Activated T-cell treated with anti-CD3 and anti-CD28 coated beads, Interleukin-2, amount 50 U/mL, for 1 hour (primary cell): ENCODE data around the gene FYCO1.
"Not testable (repeated sequence)": the region's sequence is repeated elsewhere in the genome, so short reads cannot be mapped to it uniquely, and the experiment has no call there.

Experiments used
- DNase-seq: peaks from one replicate; pipeline ENCODE4 v3.0.0-alpha.2; 2020

The FYCO1 gene

DNA sequence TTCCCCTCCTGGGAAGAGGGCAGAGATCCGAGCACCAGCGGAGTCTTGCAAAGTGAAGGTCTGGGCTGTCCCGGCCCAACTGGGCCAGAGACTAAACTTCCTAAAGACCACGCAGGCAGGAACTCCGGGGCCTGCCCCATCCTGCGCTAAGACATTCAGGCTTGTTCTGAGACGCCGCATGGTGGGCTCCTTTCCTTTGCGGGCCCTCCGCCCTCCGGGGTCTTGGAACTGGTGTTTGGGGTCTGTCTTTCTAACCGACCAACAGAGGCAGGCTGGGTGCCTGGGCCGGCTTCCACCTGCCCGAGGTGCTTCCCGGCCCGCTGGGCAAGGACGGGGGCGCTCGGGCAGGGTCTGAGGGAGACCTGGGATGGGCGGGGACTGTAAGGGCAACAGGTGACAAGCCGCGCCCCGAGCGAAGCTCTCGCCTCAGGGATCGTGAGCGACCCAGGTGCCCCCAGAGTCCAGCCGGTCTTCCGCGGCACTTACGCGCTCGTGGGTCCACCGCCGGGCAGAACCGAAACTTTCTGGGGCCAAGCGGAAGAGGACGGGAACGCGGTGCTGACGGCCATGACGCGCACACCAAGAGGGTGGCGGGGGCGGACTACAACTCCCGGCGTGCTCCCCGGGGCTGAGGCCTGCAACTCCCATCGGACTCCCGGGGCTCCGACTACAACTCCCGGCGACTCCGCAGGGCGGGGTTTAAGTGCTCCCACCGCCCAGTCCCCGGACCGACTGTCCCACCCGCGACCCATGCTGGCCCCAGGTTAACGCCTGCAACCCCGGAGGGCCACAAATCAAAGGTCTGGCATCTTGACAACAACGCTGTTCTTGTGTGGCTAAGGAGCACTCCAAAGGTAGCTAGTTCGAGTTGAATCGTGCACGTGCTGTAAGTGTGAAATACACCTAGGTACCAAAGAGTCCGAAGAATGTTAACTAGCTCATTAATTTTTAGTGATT, at the start of gene FYCO1:
Gene FYCO1, minus strand, starts transcription at position 589 of the 957 bp plus-strand sequence. CDS start 10,914 bp downstream, outside the sequence.
- peak; percentile 86 for DNase-seq

- no peak for DNase-seq
Observed at GRCh38 chr3:46038916-46039315, 43.3 kb upstream of the FYCO1 start.

GRCh38 chr3:46038071-46038470, 42.4 kb upstream of the FYCO1 start:
- DNase-seq = not testable (repeated sequence)

- DNase-seq = no peak
Observed at GRCh38 chr3:46036191-46036590, 40.6 kb upstream of the FYCO1 start.

DNA sequence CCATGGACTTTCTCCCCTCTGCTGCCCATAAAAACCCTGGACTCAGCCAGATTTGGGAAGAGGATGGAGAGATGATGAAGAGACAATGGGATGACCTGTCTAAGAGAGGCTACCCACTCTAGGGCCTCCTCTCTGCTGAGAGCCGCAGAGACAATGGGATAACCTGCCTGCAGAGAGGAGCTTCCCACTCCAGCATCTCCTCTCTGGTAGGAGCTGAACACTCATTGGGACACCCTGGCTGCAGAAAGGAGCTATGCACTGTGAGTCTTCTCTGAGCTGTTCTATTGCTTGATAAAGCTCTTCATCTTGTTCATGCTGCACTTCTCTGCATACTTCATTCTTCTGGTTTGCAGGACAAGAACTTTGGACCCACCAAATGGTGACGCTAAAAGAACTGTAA, 36.1 kb upstream of the FYCO1 start:
- no peak for DNase-seq

DNA sequence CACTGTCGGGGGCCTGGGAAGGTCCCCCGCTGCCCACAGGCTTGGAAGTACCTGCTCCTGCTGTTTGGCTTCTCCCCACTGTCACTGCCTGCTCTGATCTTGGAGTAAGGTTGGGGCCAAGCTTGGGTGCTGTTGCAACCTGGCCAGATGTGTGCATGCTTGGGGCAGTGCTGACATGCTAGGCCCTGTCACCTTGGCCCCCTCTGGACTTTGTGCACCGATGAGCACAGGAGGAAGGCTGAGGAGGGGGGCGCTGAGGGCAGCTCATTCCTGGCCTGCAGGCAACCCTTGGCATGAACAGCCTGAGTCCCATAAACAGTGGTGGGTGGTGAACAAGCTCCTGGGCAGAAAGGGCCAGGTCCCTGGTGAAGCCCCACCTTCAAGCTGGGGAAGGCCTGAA, 35.6 kb upstream of the FYCO1 start:
- DNase-seq = no peak

DNA sequence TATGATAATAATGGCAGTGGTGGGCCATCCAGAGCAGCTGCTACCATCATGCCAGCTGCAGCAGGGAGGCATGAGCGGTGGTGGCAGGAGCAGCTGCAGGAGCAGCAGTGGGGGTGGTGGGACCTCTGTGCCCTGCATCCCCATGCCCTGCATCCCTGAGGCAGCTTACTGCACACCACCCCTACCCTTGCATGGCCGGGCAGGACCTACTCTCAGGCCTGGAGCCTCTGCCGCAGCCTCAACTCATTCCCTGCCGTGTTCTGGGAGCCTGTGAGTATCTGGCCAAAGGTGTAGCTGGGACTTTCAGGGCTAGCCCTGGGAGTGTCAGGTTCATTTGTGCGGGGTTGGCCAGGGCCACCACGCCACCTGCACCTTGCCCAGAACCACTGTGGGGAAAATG, 35.0 kb upstream of the FYCO1 start:
- no peak for DNase-seq

DNA sequence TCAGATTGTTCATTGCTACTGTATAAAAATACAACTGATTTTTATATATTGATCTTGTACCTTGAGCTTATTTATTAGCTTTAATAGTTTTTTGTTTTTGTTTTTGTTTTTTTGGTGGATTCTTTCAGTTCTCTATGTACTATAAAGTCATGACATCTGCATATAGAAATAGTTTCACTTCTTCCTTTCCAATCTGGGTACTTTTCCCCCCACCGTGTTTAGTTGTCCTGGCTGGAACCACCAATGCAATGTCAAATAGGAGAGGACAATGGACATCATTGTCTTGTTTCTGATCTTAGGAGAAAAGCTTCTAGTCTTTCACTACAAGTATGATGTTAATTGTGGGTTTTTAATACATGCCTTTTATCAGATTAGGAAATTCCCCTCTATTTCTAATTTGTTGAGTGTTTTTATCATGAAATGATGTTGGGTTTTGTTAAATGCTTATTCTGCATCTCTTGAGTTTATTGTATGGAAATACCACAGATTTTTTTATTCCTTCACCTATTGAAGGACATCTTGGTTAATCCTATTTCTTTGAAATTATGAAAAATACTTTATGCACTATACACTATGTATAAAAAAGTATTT, 34.4 kb upstream of the FYCO1 start:
- DNase-seq = no peak

- DNase-seq = no peak
Observed at GRCh38 chr3:46027736-46028397, 32.2 kb upstream of the FYCO1 start.

DNA sequence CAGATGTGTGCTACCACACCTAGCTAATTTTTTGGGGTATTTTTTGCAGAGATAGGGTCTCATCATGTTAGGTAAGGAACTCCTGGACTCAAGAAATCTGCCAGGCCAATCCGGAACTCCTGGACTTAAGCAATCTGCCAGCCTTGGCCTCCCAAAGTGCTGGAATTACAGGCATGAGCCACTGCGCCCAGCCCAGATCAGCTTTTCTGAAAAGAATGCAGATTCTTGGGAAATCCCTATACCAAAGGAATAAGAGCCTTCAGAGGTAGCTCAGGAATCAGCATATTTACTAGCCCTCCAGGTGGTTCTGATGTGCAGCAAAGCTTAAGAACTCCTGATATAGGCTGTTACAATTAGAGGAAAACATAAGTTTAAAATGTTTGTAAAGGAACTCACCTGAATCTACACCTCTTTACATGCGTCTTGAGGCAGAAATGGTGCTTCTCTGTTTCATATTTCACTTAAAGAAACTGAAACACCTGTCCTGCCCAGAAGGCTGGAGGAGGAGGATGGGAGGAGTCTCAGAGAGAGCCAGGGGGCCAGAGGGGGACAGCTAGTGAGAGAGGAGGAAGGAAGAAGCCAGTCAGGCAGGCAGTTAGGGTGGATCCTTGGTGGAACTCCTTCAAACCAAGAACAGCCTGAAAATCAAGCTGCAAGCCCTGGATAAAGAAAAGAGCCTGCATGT, 31.5 kb upstream of the FYCO1 start, which contains the start of gene XCR1:
Gene XCR1, minus strand, starts transcription at position 463 of the 685 bp plus-strand sequence. CDS start 5,536 bp downstream, outside the sequence.
- DNase-seq = no peak

GRCh38 chr3:46025139-46025538, 29.5 kb upstream of the FYCO1 start:
- DNase-seq = no peak

DNA sequence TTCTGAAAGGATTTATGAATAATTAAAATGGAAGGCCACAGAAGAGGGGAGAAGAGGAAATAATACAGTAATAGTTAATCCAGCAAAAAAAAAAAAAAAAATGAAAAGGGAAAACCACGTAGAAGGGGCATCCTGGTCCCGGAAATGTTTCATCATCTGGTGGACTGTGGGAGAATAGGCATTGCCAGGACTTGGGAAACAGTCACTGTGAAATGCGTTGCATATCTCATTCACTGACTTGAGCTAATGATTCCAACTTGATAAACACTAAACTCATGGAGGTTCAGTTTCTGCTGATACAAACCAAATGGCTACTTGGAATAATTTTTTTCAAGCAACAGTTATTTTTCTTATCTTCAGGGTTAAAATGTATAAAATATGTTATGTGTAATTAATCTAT, 28.5 kb upstream of the FYCO1 start:
- no peak for DNase-seq

DNA sequence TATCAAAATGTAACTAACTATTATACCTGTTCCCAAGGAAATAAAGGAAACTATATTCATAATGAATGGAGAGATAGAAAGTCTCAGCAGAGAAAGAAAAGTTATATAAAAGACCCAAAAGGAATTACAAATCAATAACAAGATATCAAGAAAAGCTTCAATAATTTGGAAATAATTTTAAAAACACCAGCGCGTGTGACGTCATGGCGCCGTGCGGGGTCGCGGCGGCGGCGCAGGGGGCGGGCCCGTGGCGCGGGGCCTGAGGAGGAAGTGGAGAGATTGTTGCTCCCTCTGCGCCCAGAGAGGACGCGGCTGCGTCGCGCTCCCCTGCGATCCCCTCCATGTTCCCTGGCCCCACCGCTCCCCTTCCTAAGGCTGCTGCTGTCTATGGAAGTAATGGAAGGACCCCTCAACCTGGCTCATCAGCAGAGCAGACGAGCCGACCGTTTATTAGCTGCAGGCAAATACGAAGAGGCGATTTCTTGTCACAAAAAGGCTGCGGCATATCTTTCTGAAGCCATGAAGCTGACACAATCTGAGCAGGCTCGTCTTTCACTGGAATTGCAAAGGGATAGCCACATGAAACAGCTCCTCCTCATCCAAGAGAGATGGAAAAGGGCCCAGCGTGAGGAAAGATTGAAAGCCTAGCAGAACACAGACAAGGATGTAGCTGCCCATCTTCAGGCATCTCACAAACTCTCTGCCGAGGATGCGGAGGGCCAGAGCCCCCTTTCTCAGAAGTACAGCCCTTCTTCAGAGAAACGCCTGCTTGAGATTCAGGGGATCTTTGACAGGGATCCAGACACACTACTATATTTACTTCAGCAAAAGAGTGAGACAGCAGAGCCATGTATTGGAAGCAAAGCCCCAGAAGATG, 27.5 kb upstream of the FYCO1 start:
- no peak for DNase-seq

DNA sequence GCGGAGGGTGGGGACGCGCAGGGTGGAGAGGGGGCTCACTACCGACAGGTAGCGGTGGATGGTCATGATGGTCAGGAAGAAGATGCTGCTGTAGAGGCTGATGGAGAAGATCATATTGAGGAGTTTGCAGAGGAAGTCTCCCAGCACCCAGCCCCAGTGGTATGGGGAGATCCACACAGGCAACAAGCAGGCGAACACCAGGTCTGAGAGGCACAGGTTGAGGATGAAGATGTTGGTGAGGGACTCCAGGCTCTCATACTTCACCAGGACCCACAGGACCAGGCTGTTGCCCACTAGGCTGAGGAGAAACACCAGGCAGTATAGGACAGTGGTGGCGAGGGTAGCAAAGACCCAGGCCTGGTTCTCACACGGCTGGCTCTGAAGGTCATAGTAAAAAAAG, 25.9 kb upstream of the FYCO1 start:
- no peak for DNase-seq

GRCh38 chr3:46020766-46021510, 25.3 kb upstream of the FYCO1 start:
- no peak for DNase-seq

DNA sequence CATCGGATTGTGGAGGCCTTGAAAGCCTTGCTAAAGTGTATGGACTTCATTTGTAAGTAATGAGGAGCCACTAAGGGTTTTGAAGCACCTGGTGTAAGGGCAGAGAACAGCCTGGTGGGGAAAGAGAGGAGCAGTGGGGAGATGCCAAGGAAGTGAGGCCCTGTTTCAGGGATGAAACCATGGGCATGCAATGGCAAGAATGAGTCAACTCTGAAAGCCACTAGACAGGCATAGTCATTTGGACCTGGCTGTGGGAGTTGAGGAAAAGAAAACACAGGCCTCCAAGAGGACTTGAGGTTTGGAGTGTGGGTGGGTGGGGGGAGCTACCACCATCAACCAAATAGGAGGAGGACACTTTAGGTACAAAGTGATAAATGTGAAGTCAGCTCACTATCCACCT, 24.1 kb upstream of the FYCO1 start:
- no peak for DNase-seq

DNA sequence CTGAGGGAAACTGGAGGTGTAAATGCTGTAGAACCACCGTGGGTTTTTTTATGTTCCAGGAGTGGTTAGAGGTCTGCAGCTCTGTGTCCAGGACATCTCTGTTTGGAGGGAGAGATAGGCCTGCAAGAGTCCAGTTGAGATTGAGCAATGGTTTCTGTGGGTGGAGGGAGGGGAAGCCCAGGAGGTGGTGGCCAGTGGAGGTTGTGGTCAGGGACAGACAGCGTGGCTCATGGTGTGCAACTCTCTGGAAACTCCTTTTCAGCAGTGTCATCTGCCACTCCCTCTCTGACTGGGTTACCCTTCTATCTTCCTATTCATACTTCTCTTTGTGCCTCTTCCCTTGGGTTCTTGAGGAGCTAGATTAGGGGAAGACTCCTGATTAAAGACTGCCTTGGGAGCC, 22.1 kb upstream of the FYCO1 start:
- DNase-seq = no peak

GRCh38 chr3:46013316-46014094, 17.9 kb upstream of the FYCO1 start:
- DNase-seq = no peak

DNA sequence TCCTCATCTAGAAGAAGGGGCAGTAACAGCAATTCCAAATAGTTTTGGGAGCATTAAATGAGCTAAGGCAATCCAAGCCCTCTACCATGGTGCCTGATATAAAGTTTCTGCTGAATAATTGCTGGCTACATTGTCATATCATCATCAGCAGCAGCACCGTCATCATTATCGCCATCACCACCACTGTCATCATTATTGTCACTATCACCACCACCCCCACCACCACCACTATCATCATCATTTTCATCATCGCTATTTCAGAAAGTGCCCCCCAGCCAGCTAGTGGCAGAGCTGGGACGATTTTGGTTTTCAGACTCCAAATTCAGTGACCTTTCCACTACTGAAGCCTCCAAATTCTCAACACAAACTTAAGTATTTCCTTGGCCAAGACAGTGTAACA, 16.6 kb upstream of the FYCO1 start:
- DNase-seq = no peak

GRCh38 chr3:46010519-46011113, 15.0 kb upstream of the FYCO1 start:
- no peak for DNase-seq
